Hepatocyte (in vitro differentiated cells): Measurements from ENCODE around the gene MFAP5.

Source experiments
- CTCF ChIP-seq: fragments of 200-600 bp; sonication (generic); IDR thresholded peaks from 2 replicates; pipeline ENCODE4 v1.5.1; 2016; ENCODE audit warnings: antibody characterized with exemption, mild to moderate bottlenecking; ENCODE audit not compliant: poor library complexity
- EZH2phosphoT487 ChIP-seq: fragments of 200-600 bp; sonication (generic); IDR thresholded peaks from one replicate; pipeline ENCODE4 v1.6.1; 2018; ENCODE audit warnings: antibody characterized with exemption, mild to moderate bottlenecking, low read depth, moderate library complexity; ENCODE audit not compliant: unreplicated experiment, severe bottlenecking

DNA sequence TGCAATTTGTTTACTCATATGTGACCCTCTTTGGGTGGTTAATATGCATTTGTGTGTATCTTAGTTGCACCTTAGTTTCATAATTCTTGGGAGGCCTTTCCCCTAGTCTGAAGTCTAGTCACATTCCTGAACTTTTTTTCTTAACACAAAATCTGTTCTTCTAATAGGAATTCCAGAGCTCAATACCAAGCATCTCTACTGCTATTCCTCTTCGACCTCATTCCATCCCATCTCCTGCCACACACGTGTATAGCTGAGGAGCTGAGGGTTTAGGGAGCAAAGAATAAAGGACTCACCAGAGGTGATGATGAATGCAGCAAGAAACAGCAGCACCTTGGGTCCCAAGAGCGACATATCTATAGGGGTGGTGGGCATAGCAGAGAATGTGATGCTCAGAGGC is 875 bp downstream of the MFAP5 start:
- TF ChIP-seq CTCF (no peak), EZH2phosphoT487 (no peak)
